HG03439 (cell line): ENCODE results near the gene ATP2B3.

ENCODE experiments used
- ATAC-seq: cut with Tn5 transposase; IDR thresholded peaks from one replicate; pipeline ENCODE4 v1.9.1; 2021; ENCODE audit warnings: mild to moderate bottlenecking, moderate library complexity; ENCODE audit not compliant: unreplicated experiment

Gene ATP2B3

GRCh38 chrX:153609917-153610835 is 92.7 kb downstream of the ATP2B3 start:
- no peak for ATAC-seq

GRCh38 chrX:153610836-153611213 is 93.4 kb downstream of the ATP2B3 start:
- no peak for ATAC-seq

- ATAC-seq = no peak
These were observed 94.1 kb downstream of the ATP2B3 start for GRCh38 chrX:153611298-153612095.

- ATAC-seq = no peak
These were observed 95.0 kb downstream of the ATP2B3 start for GRCh38 chrX:153612413-153612812.

GRCh38 chrX:153614818-153615217 is 97.4 kb downstream of the ATP2B3 start:
- ATAC-seq = no peak

- no peak for ATAC-seq
These were observed 103.1 kb downstream of the ATP2B3 start for GRCh38 chrX:153620576-153620975.

GRCh38 chrX:153621949-153622598 is 104.6 kb downstream of the ATP2B3 start:
- ATAC-seq = no peak

- no peak for ATAC-seq
These were observed 105.3 kb downstream of the ATP2B3 start for GRCh38 chrX:153622661-153623309.

- no peak for ATAC-seq
These were observed 106.0 kb downstream of the ATP2B3 start for GRCh38 chrX:153623310-153624029.

- ATAC-seq = no peak
These were observed 107.0 kb downstream of the ATP2B3 start for GRCh38 chrX:153624196-153625091.

- ATAC-seq = no peak
These were observed 108.0 kb downstream of the ATP2B3 start for GRCh38 chrX:153625271-153626024.

GRCh38 chrX:153626025-153626633 is 108.7 kb downstream of the ATP2B3 start:
- no peak for ATAC-seq

- ATAC-seq = no peak
These were observed 109.6 kb downstream of the ATP2B3 start for GRCh38 chrX:153626863-153627674.

GRCh38 chrX:153627675-153628111 is 110.3 kb downstream of the ATP2B3 start:
- no peak for ATAC-seq

GRCh38 chrX:153628129-153628528 is 110.7 kb downstream of the ATP2B3 start:
- no peak for ATAC-seq

GRCh38 chrX:153628665-153629064 is 111.2 kb downstream of the ATP2B3 start:
- ATAC-seq = no peak

GRCh38 chrX:153631346-153631745 is 113.9 kb downstream of the ATP2B3 start:
- ATAC-seq = no peak
